Large intestine (tissue), 3 donors: Measurements from ENCODE around the gene KAZN. TPM values are rescaled to one million over a fixed set of nuclear protein-coding genes. Genes with fewer than 3 reads are reported as not detected.

Experiments
- DNase-seq, 2 donors: peaks; one replicate each; pipeline versions ENCODE4 v3.0.0 to v3.0.0-alpha.2; 2013
- H3K27ac ChIP-seq: one replicate; pipeline ENCODE4 v1.5.1; 2013; ENCODE audit warnings: low read length
- H3K27me3 ChIP-seq: 2 replicates; pipeline ENCODE4 v1.6.1; 2013; ENCODE audit warnings: low read length; ENCODE audit not compliant: control insufficient read depth, insufficient read depth
- H3K36me3 ChIP-seq: 2 replicates; pipeline ENCODE4 v1.6.1; 2013; ENCODE audit warnings: low read length; ENCODE audit not compliant: control insufficient read depth, insufficient read depth
- H3K4me1 ChIP-seq: one replicate; pipeline ENCODE4 v1.6.1; 2013; ENCODE audit warnings: low read length; ENCODE audit not compliant: control insufficient read depth, insufficient read depth
- H3K4me3 ChIP-seq: one replicate; pipeline ENCODE4 v1.5.1; 2013; ENCODE audit warnings: low read length
- H3K9me3 ChIP-seq: one replicate; pipeline ENCODE4 v1.6.1; 2013; ENCODE audit warnings: mild to moderate bottlenecking, low read depth, low read length, moderate library complexity; ENCODE audit not compliant: control insufficient read depth
- WGBS: methylation state at CpG from one replicate; pipeline ENCODE4 v1.1.5; 2013; ENCODE audit warnings: low lambda C conversion rate; ENCODE audit not compliant: insufficient coverage; 5-methylcytosine and 5-hydroxymethylcytosine counted together
- polyA plus RNA-seq: library from polyadenylated mRNA; unstranded; fragments of 120-200 nt; gene quantifications from one replicate; pipeline ENCODE4 v1.2.1, GENCODE V29; 2013

The KAZN gene
- polyA plus RNA-seq, 1 donor = 30.4 TPM

DNA sequence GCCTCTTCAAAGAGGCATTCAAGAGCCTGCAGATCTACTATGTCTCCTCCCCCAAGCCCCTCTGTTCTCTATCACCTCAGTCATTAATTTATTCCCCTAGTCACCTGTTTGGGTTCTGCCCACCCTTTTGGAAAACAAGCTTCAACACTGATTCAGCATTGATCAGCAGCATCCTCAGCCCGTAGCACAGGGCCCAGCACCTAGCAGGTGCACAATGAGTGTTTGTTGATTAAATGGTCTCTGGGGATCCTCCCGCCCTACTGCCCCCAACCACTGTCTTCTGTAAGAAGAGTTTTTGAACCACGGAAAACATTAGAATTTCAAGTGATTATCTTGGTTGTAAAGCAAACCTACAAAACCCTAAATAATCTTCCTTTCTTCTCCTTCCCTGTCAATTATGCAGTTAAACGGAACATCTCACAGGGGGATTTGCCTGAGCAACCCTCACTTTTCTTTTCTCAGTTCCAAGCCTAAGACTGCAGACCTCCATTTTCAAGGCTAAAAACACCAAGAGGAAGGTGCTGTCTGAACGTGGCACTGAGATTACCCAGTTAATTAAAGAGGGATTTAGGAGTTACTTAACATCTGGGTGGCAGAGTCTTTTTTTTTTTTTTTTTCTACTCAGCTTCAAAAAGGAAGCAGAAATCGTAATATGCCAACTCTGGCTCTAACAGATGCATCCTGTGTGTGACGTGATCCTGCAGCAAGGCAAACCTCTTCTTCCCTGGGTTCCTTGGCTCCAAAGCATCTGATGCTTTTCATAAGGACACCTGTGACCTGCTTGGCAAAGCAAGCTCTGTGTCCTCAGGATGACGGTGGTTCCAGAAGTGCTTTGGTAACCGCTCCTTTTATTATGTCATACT, 163.0 kb downstream of the KAZN start:
- no peak for DNase-seq
- WGBS = 71% methylated on average over 1 of the region's 9 CpGs
- Histone ChIP-seq H3K4me1 (no peaks in the 10 kb centered on the region), H3K27ac (no peak overlapping the region), H3K36me3 (no peaks in the 10 kb centered on the region), H3K9me3 (no peaks in the 10 kb centered on the region), H3K4me3 (no peak overlapping the region), H3K27me3 (no peaks in the 10 kb centered on the region)

DNA sequence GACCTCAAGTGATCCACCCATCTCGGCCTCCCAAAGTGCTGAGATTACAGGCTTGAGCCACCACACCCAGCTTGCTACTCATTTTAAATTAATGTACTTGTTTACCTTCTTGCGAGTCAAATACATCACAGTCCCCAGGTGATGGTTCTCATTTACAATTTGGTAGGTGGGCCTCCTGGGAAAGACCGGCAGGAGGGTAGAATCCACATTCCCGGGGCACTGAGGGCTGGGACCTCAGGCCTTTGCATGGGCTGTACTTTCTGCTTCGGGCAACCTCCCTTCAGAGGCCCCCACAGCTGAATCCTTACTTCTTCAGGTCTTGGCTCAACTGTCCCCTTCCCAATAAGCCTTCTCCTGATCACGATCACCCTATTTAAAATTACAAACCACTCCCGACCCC, 165.5 kb downstream of the KAZN start:
- H3K27me3 ChIP-seq = no peaks in the 10 kb centered on the region
- no peak for DNase-seq
- WGBS = 100% methylated on average over 1 of the region's 7 CpGs
- H3K4me3 ChIP-seq = no peak overlapping the region
- H3K36me3 ChIP-seq = no peaks in the 10 kb centered on the region
- H3K27ac ChIP-seq = no peak overlapping the region
- H3K9me3 ChIP-seq = no peaks in the 10 kb centered on the region
- no peaks in the 10 kb centered on the region for H3K4me1 ChIP-seq

DNA sequence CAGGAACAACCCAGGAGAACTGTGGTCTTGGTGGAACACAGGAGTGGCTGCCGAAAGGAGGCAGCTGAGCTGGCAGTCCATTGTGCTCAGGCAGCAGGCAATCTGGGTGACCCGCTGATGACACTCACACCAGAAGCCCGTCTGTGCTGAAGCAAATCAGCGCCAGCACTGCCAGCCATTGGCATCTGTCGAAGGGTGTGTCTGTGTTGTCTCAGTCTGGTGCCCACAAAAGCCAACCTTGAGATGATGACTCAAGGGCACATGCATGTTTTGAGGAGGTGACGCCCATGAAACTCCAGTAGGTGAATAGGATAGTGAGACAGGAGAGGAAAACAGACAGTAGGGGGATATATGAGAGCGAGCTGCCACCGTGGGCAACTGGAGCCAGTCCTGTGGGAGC, 167.3 kb downstream of the KAZN start:
- H3K27me3 ChIP-seq = no peaks in the 10 kb centered on the region
- no peak overlapping the region for H3K4me3 ChIP-seq
- H3K27ac ChIP-seq = no peak overlapping the region
- no peaks in the 10 kb centered on the region for H3K9me3 ChIP-seq
- no peaks in the 10 kb centered on the region for H3K36me3 ChIP-seq
- DNase-seq = no peak
- WGBS = 90% methylated on average over 2 of the region's 8 CpGs
- no peaks in the 10 kb centered on the region for H3K4me1 ChIP-seq

GRCh38 chr1:14767075-14767474, 168.6 kb downstream of the KAZN start:
- no peak overlapping the region for H3K27ac ChIP-seq
- H3K4me1 ChIP-seq = no peaks in the 10 kb centered on the region
- no peak for DNase-seq
- H3K27me3 ChIP-seq = no peaks in the 10 kb centered on the region
- no peaks in the 10 kb centered on the region for H3K9me3 ChIP-seq
- H3K36me3 ChIP-seq = no peaks in the 10 kb centered on the region
- H3K4me3 ChIP-seq = no peak overlapping the region
- 60% methylated on average over 1 of the region's 5 CpGs for WGBS

DNA sequence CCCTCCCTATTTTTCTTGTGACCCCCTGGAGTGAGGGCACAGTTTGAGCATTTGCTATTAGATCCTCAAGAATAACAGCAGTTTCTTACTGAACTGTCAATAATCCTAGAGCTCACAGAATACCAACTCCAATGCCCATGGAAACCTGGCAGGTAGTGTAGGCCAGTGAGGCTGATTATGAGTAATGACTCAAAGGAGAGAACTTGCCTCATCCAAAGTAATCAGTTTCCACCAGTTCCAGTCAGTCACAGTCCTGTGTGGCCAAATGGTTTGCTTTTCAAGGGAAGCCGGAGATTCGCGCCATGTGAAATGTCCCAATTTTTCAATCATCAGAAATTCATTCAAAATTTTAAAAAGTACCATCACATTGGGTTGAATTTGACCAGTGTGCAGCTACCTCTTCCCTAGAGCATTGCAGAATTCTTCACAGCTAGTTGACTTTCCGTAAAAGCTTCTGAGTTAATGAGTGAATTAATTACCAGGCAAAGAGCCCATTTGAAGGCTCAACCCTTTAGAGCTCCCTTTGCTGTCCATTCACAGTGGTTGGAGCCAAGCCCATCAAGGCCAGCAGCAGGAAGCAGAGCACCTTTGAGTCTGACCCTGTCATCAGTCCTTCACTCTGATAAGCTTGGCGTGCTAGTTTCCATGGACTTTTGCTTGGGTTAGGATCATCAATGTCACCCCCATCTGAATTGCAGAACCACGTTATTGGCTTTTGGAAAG, 170.3 kb downstream of the KAZN start:
- no peaks in the 10 kb centered on the region for H3K9me3 ChIP-seq
- WGBS = 80% methylated on average over 2 of the region's 6 CpGs
- H3K36me3 ChIP-seq = no peaks in the 10 kb centered on the region
- no peak overlapping the region for H3K4me3 ChIP-seq
- H3K27ac ChIP-seq = no peak overlapping the region
- DNase-seq = no peak
- H3K27me3 ChIP-seq = no peaks in the 10 kb centered on the region
- H3K4me1 ChIP-seq = no peaks in the 10 kb centered on the region

GRCh38 chr1:14769486-14770274, 171.2 kb downstream of the KAZN start:
- Histone ChIP-seq H3K36me3 (no peaks in the 10 kb centered on the region), H3K27me3 (no peaks in the 10 kb centered on the region), H3K27ac (no peak overlapping the region), H3K4me1 (no peaks in the 10 kb centered on the region), H3K9me3 (no peaks in the 10 kb centered on the region), H3K4me3 (no peak overlapping the region)
- WGBS = 100% methylated on average over 1 of the region's 12 CpGs
- no peak for DNase-seq

DNA sequence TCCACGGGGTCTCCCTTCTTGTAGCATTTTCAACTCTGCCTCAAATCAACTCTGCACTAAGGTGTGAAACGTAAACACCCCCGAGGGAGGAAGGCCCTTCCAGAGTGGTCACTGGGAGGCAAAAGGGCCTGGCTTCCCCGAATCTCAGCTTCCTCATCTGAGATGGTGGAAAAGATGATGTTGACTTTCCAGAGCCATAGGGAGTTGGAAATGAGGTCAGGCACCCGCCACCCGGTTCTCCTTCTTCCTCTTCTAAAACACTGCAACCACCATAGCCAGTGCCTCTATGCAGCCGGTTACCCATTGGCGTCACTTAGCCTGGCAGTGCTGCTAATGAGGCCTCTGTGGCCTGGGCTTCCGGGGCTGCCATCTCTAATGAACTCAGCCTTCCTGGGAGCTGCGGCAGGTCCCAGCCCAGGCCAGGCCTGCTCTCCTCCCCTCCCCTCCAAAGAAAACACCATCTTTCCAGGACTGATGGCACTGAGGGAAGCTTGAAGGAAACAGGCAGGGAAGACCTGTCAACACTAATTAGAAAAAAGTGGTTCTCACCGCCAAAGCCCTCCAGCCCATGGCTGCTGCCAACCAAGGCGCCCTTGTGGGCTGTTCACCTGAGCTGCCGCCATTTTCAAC, 175.0 kb downstream of the KAZN start:
- Histone ChIP-seq H3K36me3 (no peaks in the 10 kb centered on the region), H3K27me3 (no peaks in the 10 kb centered on the region), H3K4me1 (no peaks in the 10 kb centered on the region), H3K9me3 (no peaks in the 10 kb centered on the region), H3K27ac (no peak overlapping the region), H3K4me3 (no peak overlapping the region)
- 80% methylated on average over 2 of the region's 13 CpGs for WGBS
- DNase-seq = no peak

DNA sequence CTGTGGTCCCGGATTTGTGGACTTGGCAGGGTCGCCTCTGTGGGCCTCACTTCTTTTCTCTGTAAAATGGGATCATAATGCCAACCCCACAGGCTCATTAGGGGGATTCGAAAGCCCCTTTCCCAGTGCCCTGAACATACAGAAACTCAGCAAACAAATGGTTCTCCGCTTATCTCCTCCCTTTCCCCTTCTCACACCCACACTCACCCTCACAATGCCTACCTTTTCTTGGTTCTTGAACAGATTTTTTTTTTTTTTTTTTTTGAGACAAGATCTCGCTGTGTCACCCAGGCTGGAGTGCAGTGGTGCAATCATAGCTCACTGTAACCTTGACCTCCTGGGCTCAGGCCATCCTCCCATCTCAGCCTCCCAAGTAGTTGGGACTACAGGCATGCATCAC, 175.7 kb downstream of the KAZN start:
- no peaks in the 10 kb centered on the region for H3K9me3 ChIP-seq
- no peak for DNase-seq
- H3K4me3 ChIP-seq = no peak overlapping the region
- H3K27me3 ChIP-seq = no peaks in the 10 kb centered on the region
- H3K36me3 ChIP-seq = no peaks in the 10 kb centered on the region
- no peak overlapping the region for H3K27ac ChIP-seq
- peaks cover under 1% of the 10 kb centered on the region for H3K4me1 ChIP-seq
- WGBS = 88% methylated on average over 1 of the region's 5 CpGs

DNA sequence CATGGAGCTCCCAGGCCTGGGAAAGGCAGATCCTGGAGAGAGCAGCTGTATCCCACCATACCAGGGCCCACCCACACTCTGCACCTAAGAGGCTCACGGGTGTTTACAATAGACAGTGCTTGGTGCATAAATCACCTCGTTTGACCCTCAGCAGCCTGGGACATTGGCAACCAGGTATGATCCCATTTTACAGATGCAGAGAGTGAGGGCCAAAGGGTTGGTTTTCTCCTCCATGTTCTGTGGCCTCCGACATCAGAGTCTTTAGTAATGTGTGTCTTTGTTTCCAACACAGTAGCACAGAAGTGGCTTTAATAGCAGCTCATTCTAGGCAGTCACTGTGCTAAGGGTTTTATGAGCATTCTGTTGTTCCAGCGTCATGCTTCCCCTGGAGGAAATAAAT, 176.5 kb downstream of the KAZN start:
- Histone ChIP-seq H3K4me3 (no peak overlapping the region), H3K27ac (no peak overlapping the region), H3K27me3 (no peaks in the 10 kb centered on the region), H3K4me1 (peaks cover 4% of the 10 kb centered on the region), H3K9me3 (no peaks in the 10 kb centered on the region), H3K36me3 (no peaks in the 10 kb centered on the region)
- DNase-seq = no peak
- no CpG with 5 or more reads among the region's 4 CpGs for WGBS

DNA sequence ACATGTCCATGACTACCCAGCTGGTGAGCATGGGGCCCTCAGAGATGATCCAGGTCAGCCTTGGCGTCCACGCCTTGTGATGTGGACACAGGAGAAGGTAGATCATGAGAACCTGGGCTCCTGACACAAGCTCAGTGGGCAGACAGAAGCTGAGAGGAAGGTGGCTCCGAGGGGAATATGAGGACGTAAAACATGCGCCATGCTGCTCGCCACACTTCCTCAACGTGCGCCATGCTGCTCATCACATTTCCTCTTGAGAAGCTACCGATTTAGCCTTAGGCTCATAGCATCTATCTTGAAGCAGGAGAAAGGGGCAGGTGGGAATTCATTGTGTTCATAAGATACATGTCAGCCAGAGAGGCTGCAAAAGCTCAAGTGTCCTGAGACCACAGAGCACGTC, 176.9 kb downstream of the KAZN start:
- Histone ChIP-seq H3K4me3 (no peak overlapping the region), H3K36me3 (no peaks in the 10 kb centered on the region), H3K9me3 (no peaks in the 10 kb centered on the region), H3K4me1 (peaks cover 4% of the 10 kb centered on the region), H3K27me3 (no peaks in the 10 kb centered on the region), H3K27ac (no peak overlapping the region)
- no peak for DNase-seq
- no CpG with 5 or more reads among the region's 10 CpGs for WGBS
